H9 (cell line): ENCODE results near the gene PPP1R1B. TPM values are rescaled to one million over a fixed set of nuclear protein-coding genes. Genes with fewer than 3 reads are reported as not detected.

Experiments used
- DNase-seq: peaks from one replicate; pipeline ENCODE4 v3.0.0-alpha.2; 2017
- H2AFZ ChIP-seq: one replicate; pipeline ENCODE4 v1.6.1; 2013; ENCODE audit warnings: mild to moderate bottlenecking, low read length, control low read depth, moderate library complexity
- H2AK5ac ChIP-seq: 2 replicates; pipeline ENCODE4 v1.6.1; 2013; ENCODE audit warnings: low read length, control low read depth, mixed read lengths; ENCODE audit not compliant: insufficient read length
- H2BK120ac ChIP-seq: one replicate; pipeline ENCODE4 v1.6.1; 2013; ENCODE audit warnings: low read depth, mild to moderate bottlenecking, low read length, control low read depth, inconsistent platforms; ENCODE audit not compliant: poor library complexity, severe bottlenecking
- H2BK12ac ChIP-seq: 2 replicates; pipeline ENCODE4 v1.6.1; 2013; ENCODE audit warnings: low read length, control low read depth, mixed read lengths, low read depth; ENCODE audit not compliant: insufficient read length
- H2BK15ac ChIP-seq: 2 replicates; pipeline ENCODE4 v1.6.1; 2013; ENCODE audit warnings: low read depth, low read length, control low read depth
- H2BK20ac ChIP-seq: one replicate; pipeline ENCODE4 v1.6.1; 2013; ENCODE audit warnings: low read depth, mild to moderate bottlenecking, low read length, control low read depth, inconsistent platforms; ENCODE audit not compliant: poor library complexity, severe bottlenecking
- H2BK5ac ChIP-seq: 2 replicates; pipeline ENCODE4 v1.6.1; 2013; ENCODE audit warnings: low read length, control low read depth, mixed read lengths; ENCODE audit not compliant: insufficient read length
- H3K14ac ChIP-seq: 2 replicates; pipeline ENCODE4 v1.6.1; 2013; ENCODE audit warnings: low read length, control low read depth; ENCODE audit not compliant: insufficient read depth
- H3K18ac ChIP-seq: 2 replicates; pipeline ENCODE4 v1.6.1; 2013; ENCODE audit warnings: low read depth, mild to moderate bottlenecking, mixed read lengths, low read length, control low read depth; ENCODE audit not compliant: insufficient read length
- H3K23ac ChIP-seq: 2 replicates; pipeline ENCODE4 v1.6.1; 2013; ENCODE audit warnings: low read length, control low read depth, mixed read lengths, low read depth; ENCODE audit not compliant: insufficient read length
- H3K23me2 ChIP-seq: 2 replicates; pipeline ENCODE4 v1.6.1; 2013; ENCODE audit warnings: low read depth, mild to moderate bottlenecking, mixed read lengths, low read length, control low read depth; ENCODE audit not compliant: insufficient read length, poor library complexity, severe bottlenecking
- H3K27ac ChIP-seq: 2 replicates; pipeline ENCODE4 v1.5.1; 2013; ENCODE audit warnings: low read length, control low read depth, mixed read lengths, low read depth; ENCODE audit not compliant: insufficient read length
- H3K27me3 ChIP-seq: 2 replicates; pipeline ENCODE4 v1.6.1; 2013; ENCODE audit warnings: low read length, control low read depth, inconsistent platforms; ENCODE audit not compliant: insufficient read depth
- H3K4ac ChIP-seq: 2 replicates; pipeline ENCODE4 v1.6.1; 2013; ENCODE audit warnings: low read depth, mild to moderate bottlenecking, control low read depth, inconsistent platforms, low read length, moderate library complexity
- H3K4me1 ChIP-seq: 2 replicates; pipeline ENCODE4 v1.6.1; 2013; ENCODE audit warnings: low read length, control low read depth, inconsistent platforms; ENCODE audit not compliant: insufficient read depth
- H3K4me2 ChIP-seq: 2 replicates; pipeline ENCODE4 v1.6.1; 2013; ENCODE audit warnings: low read length, control low read depth, mixed read lengths; ENCODE audit not compliant: insufficient read length, insufficient read depth
- H3K56ac ChIP-seq: 2 replicates; pipeline ENCODE4 v1.6.1; 2013; ENCODE audit warnings: low read depth, mild to moderate bottlenecking, mixed read lengths, low read length, control low read depth; ENCODE audit not compliant: insufficient read length
- H3K79me1 ChIP-seq: 2 replicates; pipeline ENCODE4 v1.6.1; 2013; ENCODE audit warnings: low read depth, mild to moderate bottlenecking, moderate library complexity, low read length, control low read depth, inconsistent platforms; ENCODE audit not compliant: insufficient read depth, poor library complexity, severe bottlenecking
- H3K79me2 ChIP-seq: 2 replicates; pipeline ENCODE4 v1.6.1; 2013; ENCODE audit warnings: low read length, control low read depth, inconsistent platforms; ENCODE audit not compliant: insufficient read depth
- H3K9ac ChIP-seq: 2 replicates; pipeline ENCODE4 v1.6.1; 2013; ENCODE audit warnings: low read length, control low read depth, mixed read lengths; ENCODE audit not compliant: insufficient read length; ENCODE audit errors: extremely low read depth
- H3K9me3 ChIP-seq: one replicate; pipeline ENCODE4 v1.6.1; 2013; ENCODE audit warnings: low read depth, low read length, inconsistent platforms; ENCODE audit not compliant: control insufficient read depth
- H3T11ph ChIP-seq: one replicate; pipeline ENCODE4 v1.6.1; 2013; ENCODE audit warnings: mild to moderate bottlenecking, low read length, control low read depth, inconsistent platforms
- H4K20me1 ChIP-seq: one replicate; pipeline ENCODE4 v1.6.1; 2013; ENCODE audit not compliant: control insufficient read depth, insufficient read length, insufficient read depth
- H4K5ac ChIP-seq: 2 replicates; pipeline ENCODE4 v1.6.1; 2013; ENCODE audit warnings: low read depth, mild to moderate bottlenecking, mixed read lengths, low read length, control low read depth; ENCODE audit not compliant: insufficient read length
- H4K8ac ChIP-seq: replicated peaks from 2 replicates; pipeline ENCODE4 v1.6.1; 2013; ENCODE audit warnings: low read length, control low read depth, mixed read lengths, low read depth; ENCODE audit not compliant: insufficient read length
- H4K91ac ChIP-seq: 2 replicates; pipeline ENCODE4 v1.6.1; 2013; ENCODE audit warnings: low read depth, mild to moderate bottlenecking, moderate library complexity, mixed read lengths, low read length, control low read depth; ENCODE audit not compliant: insufficient read length
- H3K27ac Mint-ChIP-seq, 3 experiments: 2 replicates in 2 of 3; 3 replicates in 1 of 3; pipeline ENCODE4 v1.8.0; 2020 to 2021; ENCODE audit warnings: mixed read lengths in 3 of 3, mild to moderate bottlenecking in 1 of 3, moderate library complexity in 1 of 3
- H3K27me3 Mint-ChIP-seq: 2 replicates; pipeline ENCODE4 v1.8.0; 2021; ENCODE audit warnings: low read depth, mild to moderate bottlenecking, moderate library complexity, mixed read lengths
- H3K36me3 Mint-ChIP-seq, 3 experiments: 2 replicates in 2 of 3; 3 replicates in 1 of 3; pipeline ENCODE4 v1.8.0; 2020 to 2021; ENCODE audit warnings: low read depth in 3 of 3, mixed read lengths in 3 of 3; ENCODE audit not compliant: insufficient read depth in 1 of 3
- H3K4me1 Mint-ChIP-seq, 2 experiments: 2 replicates each; pipeline ENCODE4 v1.8.0; 2020; ENCODE audit warnings: mixed read lengths in 2 of 2
- H3K4me3 Mint-ChIP-seq, 2 experiments: 2 replicates in 1 of 2; 3 replicates in 1 of 2; pipeline ENCODE4 v1.8.0; 2020 to 2021; ENCODE audit warnings: mild to moderate bottlenecking in 2 of 2, mixed read lengths in 2 of 2, moderate library complexity in 1 of 2
- H3K9me3 Mint-ChIP-seq, 2 experiments: 2 replicates in 1 of 2; 3 replicates in 1 of 2; pipeline ENCODE4 v1.8.0; 2020; ENCODE audit warnings: mild to moderate bottlenecking in 2 of 2, mixed read lengths in 2 of 2, moderate library complexity in 1 of 2
- WGBS: extraction: QIAGEN DNeasy Blood & Tissue Kit; methylation state at CpG from one replicate; pipeline ENCODE4 v1.1.7; 2013; ENCODE audit warnings: missing lambda C conversion rate, low lambda C conversion rate, mixed read lengths; ENCODE audit not compliant: insufficient read length; ENCODE audit errors: extremely low coverage; 5-methylcytosine and 5-hydroxymethylcytosine counted together
- total RNA-seq: library from RNA; stranded (reverse); gene quantifications from 2 replicates; pipeline ENCODE4 v1.2.1, GENCODE V29; 2021
- TF ChIP-seq, protein P1 (sequence below): fragments of 200-600 bp; sonication (generic); conservative IDR thresholded peaks from 3 replicates; pipeline ENCODE4 v1.8.0; 2021; ENCODE audit warnings: antibody characterized with exemption, mild to moderate bottlenecking

PPP1R1B gene
- total RNA-seq, 1 experiment from 2014 or later = 15.5 TPM

DNA sequence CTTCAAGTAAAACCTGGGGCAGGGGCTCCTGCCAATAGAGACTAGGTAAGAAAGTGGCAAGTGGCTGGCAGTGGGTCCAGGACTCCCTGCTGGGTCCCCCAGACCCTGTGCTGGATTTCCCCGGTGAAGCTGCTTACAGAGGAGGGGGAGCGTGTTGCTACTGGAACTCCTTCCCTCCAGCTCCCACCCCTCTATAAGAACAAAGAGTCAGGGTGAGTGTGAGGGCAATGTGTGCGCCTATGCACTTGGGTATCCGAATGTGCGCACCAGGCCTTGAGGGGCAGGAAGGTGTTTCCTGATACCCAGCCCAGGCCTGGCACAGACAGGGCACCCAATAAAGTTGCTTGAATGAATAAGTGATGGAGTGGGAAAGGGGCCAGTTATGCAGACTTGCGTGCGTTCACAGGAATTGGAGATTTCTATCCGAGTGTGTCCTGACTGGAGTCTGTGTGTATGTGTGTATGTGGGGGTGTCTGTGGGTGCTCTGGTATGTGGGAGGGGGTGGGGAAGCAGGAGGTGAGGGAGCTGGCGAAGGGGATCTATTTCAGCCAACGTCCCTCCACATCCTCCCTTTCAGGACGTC lies 30.7 kb upstream of the PPP1R1B start:
- no peak overlapping the region for H3K14ac ChIP-seq
- H2BK12ac ChIP-seq = no peak overlapping the region
- H2BK5ac ChIP-seq = no peak overlapping the region
- H3T11ph ChIP-seq = no peak overlapping the region
- H4K20me1 ChIP-seq = peaks cover 2% of the 10 kb centered on the region
- H3K18ac ChIP-seq = no peak overlapping the region
- Mint-ChIP-seq H3K9me3 (peaks cover 0 to 4% of the 10 kb centered on the region in 2 experiments; a peak in 2 of 5 replicates), H3K27me3 (peaks cover 100% of the 10 kb centered on the region), H3K4me1 (peaks cover 21 to 61% of the 10 kb centered on the region in 2 experiments), H3K36me3 (no peaks in the 10 kb centered on the region), H3K27ac (peak overlapping the region in 1 of 3 experiments; percentile 65; a peak in 1 of 7 replicates), H3K4me3 (peak overlapping the region in 1 of 2 experiments; percentile 74; a peak in 3 of 5 replicates)
- H3K23me2 ChIP-seq = peaks cover 3% of the 10 kb centered on the region
- no peak overlapping the region for H2AFZ ChIP-seq
- TF ChIP-seq, protein P1, sequence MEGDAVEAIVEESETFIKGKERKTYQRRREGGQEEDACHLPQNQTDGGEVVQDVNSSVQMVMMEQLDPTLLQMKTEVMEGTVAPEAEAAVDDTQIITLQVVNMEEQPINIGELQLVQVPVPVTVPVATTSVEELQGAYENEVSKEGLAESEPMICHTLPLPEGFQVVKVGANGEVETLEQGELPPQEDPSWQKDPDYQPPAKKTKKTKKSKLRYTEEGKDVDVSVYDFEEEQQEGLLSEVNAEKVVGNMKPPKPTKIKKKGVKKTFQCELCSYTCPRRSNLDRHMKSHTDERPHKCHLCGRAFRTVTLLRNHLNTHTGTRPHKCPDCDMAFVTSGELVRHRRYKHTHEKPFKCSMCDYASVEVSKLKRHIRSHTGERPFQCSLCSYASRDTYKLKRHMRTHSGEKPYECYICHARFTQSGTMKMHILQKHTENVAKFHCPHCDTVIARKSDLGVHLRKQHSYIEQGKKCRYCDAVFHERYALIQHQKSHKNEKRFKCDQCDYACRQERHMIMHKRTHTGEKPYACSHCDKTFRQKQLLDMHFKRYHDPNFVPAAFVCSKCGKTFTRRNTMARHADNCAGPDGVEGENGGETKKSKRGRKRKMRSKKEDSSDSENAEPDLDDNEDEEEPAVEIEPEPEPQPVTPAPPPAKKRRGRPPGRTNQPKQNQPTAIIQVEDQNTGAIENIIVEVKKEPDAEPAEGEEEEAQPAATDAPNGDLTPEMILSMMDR = no peak
- no peak overlapping the region for H2BK120ac ChIP-seq
- peaks cover 73% of the 10 kb centered on the region for H3K27me3 ChIP-seq
- H4K91ac ChIP-seq = no peak overlapping the region
- no peak overlapping the region for H2BK20ac ChIP-seq
- H2BK15ac ChIP-seq = no peak overlapping the region
- no CpG with 5 or more reads among the region's 11 CpGs for WGBS
- H3K79me2 ChIP-seq = no peaks in the 10 kb centered on the region
- H4K8ac ChIP-seq = no peak overlapping the region
- no peak overlapping the region for H3K56ac ChIP-seq
- H3K4me1 ChIP-seq = peaks cover 8% of the 10 kb centered on the region; the same call in 1 of the 2 replicates
- no peak overlapping the region for H2AK5ac ChIP-seq
- no peak for DNase-seq
- no peaks in the 10 kb centered on the region for H3K9me3 ChIP-seq
- no peak overlapping the region for H4K5ac ChIP-seq
- peak overlapping the region; percentile 2 for H3K4me2 ChIP-seq
- no peak overlapping the region for H3K9ac ChIP-seq
- H3K23ac ChIP-seq = no peak overlapping the region
- no peak overlapping the region for H3K27ac ChIP-seq
- H3K4ac ChIP-seq = no peak overlapping the region
- no peaks in the 10 kb centered on the region for H3K79me1 ChIP-seq
